Spleen (tissue), 11 donors: ENCODE data around the gene ARHGEF28. TPM values are rescaled to one million over a fixed set of nuclear protein-coding genes. Genes with fewer than 3 reads are reported as not detected.

ENCODE experiments used
- DNase-seq: peaks from one replicate; pipeline ENCODE4 v3.0.0-alpha.2; 2020
- H3K27ac ChIP-seq, 8 donors: fragments of 200-600 bp; sonication (generic) in 7 of 8; 1 replicate in 4 of 8; 2 replicates in 4 of 8; pipeline versions ENCODE4 v1.5.0 to v1.8.0; 2016 to 2021; ENCODE audit warnings: inconsistent platforms in 4 of 8, mild to moderate bottlenecking in 4 of 8, moderate library complexity in 1 of 8
- H3K27me3 ChIP-seq, 7 donors: fragments of 200-600 bp; sonication (generic) in 6 of 7; replicated peaks in 1 of 7; 1 replicate in 4 of 7; 2 replicates in 3 of 7; pipeline versions ENCODE4 v1.5.0 to v1.8.0; 2016 to 2021; ENCODE audit warnings: inconsistent platforms in 3 of 7, mild to moderate bottlenecking in 1 of 7
- H3K36me3 ChIP-seq, 6 donors: fragments of 200-600 bp; sonication (generic) in 5 of 6; 1 replicate in 4 of 6; 2 replicates in 2 of 6; pipeline versions ENCODE4 v1.5.0 to v1.8.0; 2016 to 2021; ENCODE audit warnings: inconsistent platforms in 2 of 6
- H3K4me1 ChIP-seq, 6 donors: fragments of 200-600 bp; sonication (generic) in 5 of 6; 1 replicate in 3 of 6; 2 replicates in 3 of 6; pipeline versions ENCODE4 v1.5.0 to v1.8.0; 2016 to 2021; ENCODE audit warnings: inconsistent platforms in 3 of 6
- H3K4me3 ChIP-seq, 8 donors: fragments of 200-600 bp; sonication (generic) in 7 of 8; 1 replicate in 4 of 8; 2 replicates in 4 of 8; pipeline versions ENCODE4 v1.5.0 to v1.8.0; 2016 to 2021; ENCODE audit warnings: inconsistent platforms in 4 of 8, mild to moderate bottlenecking in 4 of 8, moderate library complexity in 2 of 8
- H3K9me3 ChIP-seq, 8 donors: fragments of 200-600 bp; sonication (generic) in 7 of 8; 1 replicate in 4 of 8; 2 replicates in 4 of 8; pipeline versions ENCODE4 v1.5.0 to v1.8.0; 2016 to 2021; ENCODE audit warnings: inconsistent platforms in 4 of 8
- POLR2A ChIP-seq, 3 donors: fragments of 450-650 bp; IDR thresholded peaks; one replicate each; pipeline ENCODE4 v1.5.1; 2017; ENCODE audit warnings: antibody characterized with exemption in 3 of 3, mild to moderate bottlenecking in 1 of 3
- POLR2AphosphoS5 ChIP-seq, 3 donors: sonication (generic); formaldehyde crosslinking; IDR thresholded peaks; one replicate each; pipeline ENCODE4 v1.5.1; 2017; ENCODE audit warnings: antibody characterized with exemption in 3 of 3
- WGBS, 5 donors: extraction: QIAGEN DNeasy Blood & Tissue Kit in 3 of 5; methylation state at CpG; one replicate each; pipeline versions ENCODE4 v1.1.5 to v1.1.7; 2013 to 2018; 5-methylcytosine and 5-hydroxymethylcytosine counted together
- intact Hi-C: fragments of 100-400 bp; cut with DNase I; formaldehyde crosslinking; loops from one replicate; pipeline ENCODE4 v1.15.0; 2023; ENCODE audit warnings: low total_unique reads
- polyA plus RNA-seq, 3 donors: library from polyadenylated mRNA; stranded (reverse); fragments of 200-250 nt; gene quantifications; one replicate each; pipeline ENCODE4 v1.2.1, GENCODE V29; 2013
- total RNA-seq, 7 donors: library from RNA; depleted of rRNA in 3 of 7; stranded (reverse); fragments of >200 nt in 3 of 7; fragmentation: NEBNext Ultra II Directional in 4 of 7; extraction: Animal tissue kit (Norgen Biotek cat#: 25700) in 4 of 7; gene quantifications; one replicate each; pipeline versions ENCODE4 v1.1.0 to v1.2.1, GENCODE V29; 2016 to 2021
- TF ChIP-seq, protein P1 (sequence below), 11 experiments: fragments of 200-600 bp in 7 of 11; fragments of 450-650 bp in 4 of 11; sonication (generic) in 4 of 11; IDR thresholded peaks in 8 of 11; conservative IDR thresholded peaks in 3 of 11; 1 replicate in 7 of 11; 2 replicates in 4 of 11; pipeline versions ENCODE4 v1.4.0 to v1.8.0; 2016 to 2021; ENCODE audit warnings: antibody characterized with exemption in 11 of 11, inconsistent platforms in 4 of 11, mild to moderate bottlenecking in 1 of 11
- donor health status: healthy with polysubstance abuse.
- donor health status: DM: no; HTN: no; CAD: no; lungs with moderate emphysema.
- donor health status: DM: no; HTN: no; CAD: no.
- donor health status: Bipolar disorder and iron deficiency.
- donor health status: healthy.
- donor health status: DM: no; HTN: no; CAD: no.
- donor health status: DM: yes; HTN: yes; CAD: no.

ARHGEF28 gene
- total and polyA plus RNA-seq, 10 donors: 0.53 to 17.5 (median 8.8) TPM

- no peak for DNase-seq
- no peak overlapping the region for H3K27ac ChIP-seq
- no peak for TF ChIP-seq POLR2AphosphoS5 (IDR thresholded peaks at IDR 0.05)
- TF ChIP-seq, protein P1, sequence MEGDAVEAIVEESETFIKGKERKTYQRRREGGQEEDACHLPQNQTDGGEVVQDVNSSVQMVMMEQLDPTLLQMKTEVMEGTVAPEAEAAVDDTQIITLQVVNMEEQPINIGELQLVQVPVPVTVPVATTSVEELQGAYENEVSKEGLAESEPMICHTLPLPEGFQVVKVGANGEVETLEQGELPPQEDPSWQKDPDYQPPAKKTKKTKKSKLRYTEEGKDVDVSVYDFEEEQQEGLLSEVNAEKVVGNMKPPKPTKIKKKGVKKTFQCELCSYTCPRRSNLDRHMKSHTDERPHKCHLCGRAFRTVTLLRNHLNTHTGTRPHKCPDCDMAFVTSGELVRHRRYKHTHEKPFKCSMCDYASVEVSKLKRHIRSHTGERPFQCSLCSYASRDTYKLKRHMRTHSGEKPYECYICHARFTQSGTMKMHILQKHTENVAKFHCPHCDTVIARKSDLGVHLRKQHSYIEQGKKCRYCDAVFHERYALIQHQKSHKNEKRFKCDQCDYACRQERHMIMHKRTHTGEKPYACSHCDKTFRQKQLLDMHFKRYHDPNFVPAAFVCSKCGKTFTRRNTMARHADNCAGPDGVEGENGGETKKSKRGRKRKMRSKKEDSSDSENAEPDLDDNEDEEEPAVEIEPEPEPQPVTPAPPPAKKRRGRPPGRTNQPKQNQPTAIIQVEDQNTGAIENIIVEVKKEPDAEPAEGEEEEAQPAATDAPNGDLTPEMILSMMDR (IDR thresholded peaks at IDR 0.05 in 8 of 11, conservative IDR thresholded peaks at IDR 0.05 in 3 of 11): no peak
- TF ChIP-seq POLR2A (IDR thresholded peaks at IDR 0.05): no peak
- no peaks in the 10 kb centered on the region for H3K27me3 ChIP-seq
- H3K36me3 ChIP-seq: no peaks in the 10 kb centered on the region
- H3K9me3 ChIP-seq: no peaks in the 10 kb centered on the region
- no peak overlapping the region for H3K4me3 ChIP-seq
- H3K4me1 ChIP-seq: no peaks in the 10 kb centered on the region
- intact Hi-C loops: no loop called here
- WGBS, 5 donors: 83 to 95% (median 91%) methylated on average over 3 of the region's 3 CpGs
Observed at GRCh38 chr5:73810429-73810828, 184.4 kb downstream of the ARHGEF28 start.

GRCh38 chr5:73812457-73812856 is 186.5 kb downstream of the ARHGEF28 start:
- no peaks in the 10 kb centered on the region for H3K27me3 ChIP-seq
- WGBS, 5 donors: 73 to 88% (median 79%) methylated on average over 6 of the region's 6 CpGs
- intact Hi-C loops: no loop called here
- DNase-seq: no peak
- no peaks in the 10 kb centered on the region for H3K36me3 ChIP-seq
- no peaks in the 10 kb centered on the region for H3K4me1 ChIP-seq
- H3K27ac ChIP-seq: no peak overlapping the region
- TF ChIP-seq POLR2A (IDR thresholded peaks at IDR 0.05) (no peak), POLR2AphosphoS5 (IDR thresholded peaks at IDR 0.05) (no peak)
- TF ChIP-seq, protein P1 (IDR thresholded peaks at IDR 0.05 in 8 of 11, conservative IDR thresholded peaks at IDR 0.05 in 3 of 11): no peak
- H3K4me3 ChIP-seq: no peak overlapping the region
- H3K9me3 ChIP-seq: no peaks in the 10 kb centered on the region

- TF ChIP-seq, protein P1 (IDR thresholded peaks at IDR 0.05 in 8 of 11, conservative IDR thresholded peaks at IDR 0.05 in 3 of 11): no peak
- TF ChIP-seq POLR2AphosphoS5 (IDR thresholded peaks at IDR 0.05) (no peak), POLR2A (IDR thresholded peaks at IDR 0.05) (no peak)
- WGBS, 5 donors: 65 to 71% (median 66%) methylated on average over 9 of the region's 9 CpGs
- Histone ChIP-seq H3K36me3 (no peaks in the 10 kb centered on the region), H3K9me3 (no peaks in the 10 kb centered on the region), H3K27me3 (no peaks in the 10 kb centered on the region), H3K4me3 (no peak overlapping the region), H3K4me1 (no peaks in the 10 kb centered on the region), H3K27ac (no peak overlapping the region)
- intact Hi-C loops: no loop called here
- no peak for DNase-seq
Observed at GRCh38 chr5:73812962-73813588, 187.1 kb downstream of the ARHGEF28 start.

DNA sequence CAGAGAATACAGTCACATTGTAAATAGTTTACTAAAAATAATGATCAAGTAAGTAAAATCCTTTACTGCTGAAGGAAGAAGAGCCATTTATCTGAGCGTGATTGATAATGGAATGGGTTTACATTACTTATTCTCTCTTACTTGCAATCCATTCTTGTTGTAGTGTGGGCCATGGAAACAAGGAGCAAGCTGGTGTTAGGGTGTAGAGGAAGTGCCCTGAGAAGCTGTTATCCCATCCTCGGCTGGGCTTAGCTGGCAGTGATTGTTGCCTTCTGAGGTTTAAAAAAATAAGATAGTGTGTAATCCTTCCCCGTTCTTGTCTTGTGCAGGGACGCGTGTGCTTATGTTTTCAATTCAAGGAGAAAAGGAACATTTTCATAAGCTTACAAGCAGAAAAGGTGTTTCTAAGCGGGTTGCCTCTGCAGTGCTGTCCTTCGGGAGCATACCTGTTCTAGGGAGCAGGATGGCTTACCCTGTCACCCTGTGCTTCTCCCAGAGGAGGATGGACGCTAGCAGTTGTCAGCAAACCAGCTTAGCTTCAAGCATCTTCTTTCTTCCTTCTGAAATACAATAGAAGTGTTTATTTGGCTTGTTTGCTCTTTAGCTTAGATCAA is 188.3 kb downstream of the ARHGEF28 start:
- no peaks in the 10 kb centered on the region for H3K4me1 ChIP-seq
- H3K27me3 ChIP-seq: no peaks in the 10 kb centered on the region
- intact Hi-C loops: no loop called here
- 73 to 85% (median 83%) methylated on average over 8 of the region's 8 CpGs for WGBS, 5 donors
- DNase-seq: no peak
- no peaks in the 10 kb centered on the region for H3K9me3 ChIP-seq
- TF ChIP-seq POLR2A (IDR thresholded peaks at IDR 0.05) (no peak), POLR2AphosphoS5 (IDR thresholded peaks at IDR 0.05) (no peak)
- TF ChIP-seq, protein P1 (IDR thresholded peaks at IDR 0.05 in 8 of 11, conservative IDR thresholded peaks at IDR 0.05 in 3 of 11): no peak
- no peak overlapping the region for H3K4me3 ChIP-seq
- H3K27ac ChIP-seq: no peak overlapping the region
- H3K36me3 ChIP-seq: no peaks in the 10 kb centered on the region
